ENCODE results near the gene SKI.

- TF ChIP-seq CTCF (IDR thresholded peaks at IDR 0.05; ENCODE audit: low read depth, low read length) (no peak), EZH2phosphoT487 (IDR thresholded peaks at IDR 0.05; ENCODE audit: low read depth) (no peak)
Measured at GRCh38 chr1:2251786-2252185, 23.7 kb downstream of the SKI start.

All from OCI-LY3 (cell line).